HG02642 (cell line): Measurements from ENCODE around the gene FAHD2A.
"Not testable (repeated sequence)": the region's sequence is repeated elsewhere in the genome, so short reads cannot be mapped to it uniquely, and the experiment has no call there.

Experiments
- ATAC-seq: cut with Tn5 transposase; IDR thresholded peaks from one replicate; pipeline ENCODE4 v1.9.1; 2021; ENCODE audit warnings: mild to moderate bottlenecking; ENCODE audit not compliant: unreplicated experiment, poor library complexity

The FAHD2A gene

DNA sequence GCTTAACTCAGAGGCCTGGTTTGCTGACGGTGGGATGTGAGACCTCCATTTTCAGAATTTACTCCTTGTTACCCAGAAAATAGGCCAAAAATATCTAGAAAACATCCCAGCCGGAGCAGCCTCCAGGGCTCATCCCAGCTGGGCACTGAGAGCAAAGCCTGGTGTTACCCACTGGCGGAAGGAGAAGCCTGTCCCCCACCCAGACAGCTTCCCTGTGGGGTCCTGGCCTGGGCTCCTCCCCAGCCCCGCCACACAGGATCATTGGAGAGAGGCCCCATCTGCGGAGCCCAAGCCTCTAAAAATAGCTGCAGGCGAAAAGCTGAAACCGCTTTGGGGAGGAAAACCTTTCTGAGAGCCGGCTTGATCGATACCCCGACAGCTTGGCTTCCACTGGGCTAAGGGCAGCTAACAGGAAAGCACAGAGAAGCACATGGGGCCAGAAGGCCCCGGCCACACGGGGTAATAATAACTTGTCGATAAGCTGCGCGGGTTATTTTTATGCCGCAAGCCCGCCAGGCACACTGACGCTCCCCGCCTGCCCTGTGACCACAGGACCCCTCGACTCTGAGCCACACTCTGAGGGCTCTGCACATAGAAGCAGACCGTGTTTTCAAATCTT is 26.9 kb upstream of the FAHD2A start:
- no peak for ATAC-seq

DNA sequence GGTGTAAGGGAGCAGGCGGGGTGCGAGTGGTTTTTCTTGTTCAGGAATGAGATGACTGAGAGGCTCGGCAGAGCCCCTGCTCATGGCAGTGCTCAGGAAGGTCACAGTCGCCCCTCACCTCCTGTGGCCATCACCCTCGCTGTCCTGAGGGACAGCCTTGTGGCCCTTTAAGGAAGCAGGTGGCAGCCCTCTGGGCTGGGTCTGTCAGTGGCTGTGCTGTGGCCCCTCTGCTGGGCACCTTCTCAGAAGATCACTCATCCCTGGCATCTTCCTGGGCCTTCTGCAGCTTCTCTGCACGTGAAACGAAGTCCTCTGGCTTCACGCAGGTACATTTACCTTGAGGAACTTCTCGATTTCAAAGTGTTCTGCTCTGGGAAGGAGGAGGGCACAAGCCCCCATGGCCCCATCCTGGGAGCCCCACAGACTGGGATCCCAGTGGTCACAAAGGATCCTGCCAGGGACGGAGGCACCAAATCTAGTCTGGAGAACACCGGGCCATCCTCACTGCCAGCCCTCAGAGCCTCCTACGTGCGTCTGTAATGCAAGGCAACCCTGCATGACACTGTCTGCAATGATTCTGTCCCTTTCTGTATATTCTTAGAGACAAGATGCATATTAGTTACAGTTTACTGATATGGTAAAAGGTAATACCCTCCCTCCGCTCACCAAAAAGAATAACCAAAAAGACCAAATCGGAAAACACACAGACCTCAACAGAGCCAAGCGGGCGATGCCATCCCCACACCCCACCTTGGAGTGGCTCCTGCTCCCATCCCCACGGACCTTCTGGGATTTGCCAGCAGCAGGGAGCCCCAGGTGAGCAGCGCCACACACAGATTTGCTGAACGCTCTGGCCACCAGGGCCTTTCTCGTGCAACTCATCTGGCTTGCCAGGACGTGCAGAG is 25.9 kb upstream of the FAHD2A start:
- no peak for ATAC-seq

DNA sequence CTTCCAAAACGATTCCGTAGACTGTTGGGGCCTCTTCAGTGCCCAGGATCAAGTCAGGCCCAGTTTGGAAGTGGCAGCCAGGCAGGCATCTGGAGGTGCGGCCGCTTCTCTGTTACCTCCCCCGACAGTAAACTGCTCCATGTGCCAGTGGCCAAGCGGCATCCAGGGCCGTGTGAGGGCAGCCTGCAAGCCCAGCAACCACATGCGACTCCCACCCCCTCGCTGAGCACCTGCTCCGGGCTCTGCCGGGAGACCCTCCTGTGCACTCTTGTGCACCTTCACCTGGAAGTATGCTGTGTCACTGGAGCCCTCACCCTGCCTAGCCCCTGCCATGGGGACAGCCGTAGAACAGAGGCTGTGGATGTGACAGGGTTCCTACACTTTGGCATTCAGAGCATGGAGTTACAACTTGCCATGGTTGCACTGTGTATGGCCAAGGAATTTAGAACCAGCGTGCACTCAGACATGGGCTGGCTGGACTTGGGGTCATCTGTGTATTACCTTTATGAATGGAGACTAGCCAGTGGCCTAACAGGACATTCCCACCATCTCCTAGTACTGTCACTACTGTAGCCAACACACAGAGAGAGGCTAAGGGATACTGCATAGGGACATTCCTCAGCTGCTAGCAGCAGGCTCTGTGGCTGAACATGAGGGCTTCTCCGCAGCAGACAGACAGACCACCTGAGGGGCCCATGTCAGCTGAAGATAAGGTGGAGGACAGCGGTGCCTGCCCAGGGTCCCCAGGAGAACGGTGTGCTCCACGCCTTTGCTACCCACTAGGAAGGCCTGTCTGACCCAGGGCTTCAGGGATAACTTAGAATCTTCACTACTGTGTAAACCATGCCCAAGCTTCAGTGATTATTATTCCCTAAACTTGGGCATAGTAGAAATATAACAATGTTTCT is 25.0 kb upstream of the FAHD2A start:
- ATAC-seq, result no peak

DNA sequence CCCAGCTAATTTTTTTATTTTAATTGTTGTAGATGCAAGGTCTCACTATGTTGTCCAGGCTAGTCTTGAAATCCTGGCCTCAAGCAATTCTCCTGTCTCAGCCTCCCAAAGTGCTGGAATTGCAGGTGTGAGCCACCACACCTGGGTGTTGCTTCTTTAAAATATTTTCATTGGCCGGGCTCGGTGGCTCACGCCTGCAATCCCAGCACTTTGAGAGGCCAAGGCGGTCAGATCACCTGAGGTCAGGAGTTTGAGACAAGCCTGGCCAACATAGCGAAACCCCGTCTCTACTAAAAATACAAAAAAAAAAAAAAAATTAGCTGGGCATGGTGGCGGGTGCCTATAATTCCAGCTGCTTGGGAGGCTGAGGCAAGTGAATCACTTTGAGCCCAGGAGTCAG is 24.2 kb upstream of the FAHD2A start:
- not testable (repeated sequence) for ATAC-seq

DNA sequence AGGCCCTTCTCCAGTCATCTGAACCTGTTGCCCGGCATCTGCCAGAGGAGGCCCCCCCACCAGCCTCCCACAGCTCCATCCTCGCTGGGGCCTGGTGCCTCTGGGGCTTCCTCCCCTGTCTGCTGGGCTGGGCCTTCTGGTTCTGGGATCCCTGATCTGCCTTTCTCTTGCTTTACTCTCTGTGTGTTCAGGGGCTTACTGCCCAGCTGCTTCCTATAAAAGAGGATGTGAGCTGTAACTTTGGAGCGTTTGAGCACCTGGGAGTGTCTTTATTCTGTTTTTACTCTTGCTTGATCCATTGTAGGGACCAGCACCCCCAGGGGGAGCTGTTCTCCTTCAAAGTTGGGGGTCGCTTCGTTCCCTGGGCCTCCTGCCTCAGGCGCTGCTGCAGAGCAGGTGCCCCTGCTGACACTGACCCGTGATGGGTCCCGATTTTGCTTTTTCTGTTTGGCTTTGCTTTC is 23.1 kb upstream of the FAHD2A start:
- no peak for ATAC-seq

DNA sequence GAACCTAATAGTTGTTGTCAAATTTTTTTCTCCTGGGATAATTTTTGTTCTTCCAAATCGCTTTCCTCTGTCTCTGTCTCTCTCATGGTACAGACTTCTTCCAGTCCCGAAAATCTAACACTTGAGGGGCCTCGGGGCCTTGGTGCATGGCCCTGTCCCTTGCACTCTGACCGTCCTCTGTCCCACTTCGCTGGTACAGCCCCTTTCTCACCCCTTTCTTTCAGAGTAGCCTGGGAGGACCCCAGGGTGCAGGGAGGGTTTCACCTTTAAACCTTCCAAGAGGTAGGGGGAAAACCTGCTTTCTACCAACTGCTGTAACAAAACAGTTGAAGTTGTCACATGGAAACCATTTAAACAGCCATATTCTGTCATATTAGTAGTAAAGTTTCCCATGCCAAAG is 22.2 kb upstream of the FAHD2A start:
- ATAC-seq, result no peak

DNA sequence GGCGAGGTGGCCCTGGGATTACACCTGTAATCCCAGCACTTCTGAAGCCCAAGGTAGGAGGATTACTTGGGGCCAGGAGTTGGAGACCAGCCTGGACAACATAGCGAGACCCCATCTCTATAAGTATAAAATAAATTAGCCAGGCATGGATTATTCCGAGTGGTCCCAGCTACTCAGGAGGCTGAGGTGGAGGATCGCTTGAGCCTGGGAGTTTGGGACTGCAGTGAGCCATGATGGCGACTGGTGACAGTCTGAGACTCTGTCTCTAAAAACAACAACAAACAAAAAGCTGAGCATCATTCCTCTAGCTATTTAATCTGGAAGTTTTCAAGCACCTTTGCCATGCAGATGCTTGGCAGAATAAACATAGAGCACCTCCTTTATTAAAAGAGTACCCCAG is 21.8 kb upstream of the FAHD2A start:
- no peak for ATAC-seq

DNA sequence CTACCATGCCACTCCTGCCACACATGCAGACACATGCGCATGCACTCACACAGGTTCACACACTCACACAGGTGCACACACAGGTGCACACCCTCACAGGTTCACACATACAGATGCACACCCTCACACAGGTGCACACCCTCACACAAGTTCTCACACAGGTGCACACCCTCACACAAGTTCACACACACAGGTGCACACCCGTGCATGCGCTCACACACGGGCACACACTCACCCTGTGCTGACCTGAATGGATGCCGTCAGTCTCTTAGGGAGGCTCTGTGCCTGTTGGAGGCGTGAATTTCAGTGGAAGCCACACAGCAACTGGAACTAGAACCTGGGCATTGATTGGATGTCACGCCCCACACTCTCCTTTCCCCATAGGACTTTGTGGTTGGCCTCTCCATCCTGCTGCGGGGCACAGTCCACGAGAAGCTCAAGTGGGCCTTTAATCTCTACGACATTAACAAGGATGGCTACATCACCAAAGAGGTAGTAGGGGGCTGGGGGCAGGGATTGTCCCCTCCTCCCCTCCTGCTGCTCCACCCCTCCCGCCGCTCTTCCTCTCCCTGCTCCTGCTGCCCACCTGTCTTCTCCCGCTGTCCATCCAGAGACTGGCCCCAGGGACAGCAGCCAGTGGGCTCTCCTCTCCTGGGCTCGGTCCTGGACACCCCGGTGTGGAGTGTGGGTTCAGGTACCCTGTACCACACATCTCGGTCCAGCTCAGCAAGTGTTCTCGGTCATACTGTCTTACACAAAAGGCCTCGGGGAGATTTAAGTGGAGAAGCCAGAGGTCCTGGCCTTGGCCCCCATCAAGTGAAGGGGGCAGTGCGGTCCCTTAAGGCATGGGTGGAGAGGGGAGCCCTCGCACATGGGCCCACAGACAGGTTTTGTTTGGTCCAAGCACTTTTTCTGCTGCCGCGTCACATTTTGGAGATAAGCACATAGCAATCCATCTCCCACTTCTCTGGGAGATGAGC is 21.0 kb upstream of the FAHD2A start:
- no peak for ATAC-seq

DNA sequence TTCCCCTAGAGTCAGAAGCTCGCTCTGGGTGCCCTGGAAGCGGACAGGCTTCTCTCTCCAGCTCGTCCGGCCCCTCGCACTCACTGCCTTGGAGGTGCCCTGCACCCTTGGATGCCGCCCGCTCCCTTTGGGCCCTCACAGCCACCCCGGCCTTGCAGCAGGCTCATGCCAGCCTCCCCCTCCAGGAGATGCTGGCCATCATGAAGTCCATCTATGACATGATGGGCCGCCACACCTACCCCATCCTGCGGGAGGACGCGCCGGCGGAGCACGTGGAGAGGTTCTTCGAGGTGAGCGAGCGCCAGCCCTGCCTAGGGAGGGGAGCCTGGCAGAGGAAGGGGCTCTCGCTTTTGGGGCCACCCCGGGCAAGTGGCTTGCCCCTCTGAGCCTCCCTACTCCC is 20.3 kb upstream of the FAHD2A start:
- no peak for ATAC-seq

DNA sequence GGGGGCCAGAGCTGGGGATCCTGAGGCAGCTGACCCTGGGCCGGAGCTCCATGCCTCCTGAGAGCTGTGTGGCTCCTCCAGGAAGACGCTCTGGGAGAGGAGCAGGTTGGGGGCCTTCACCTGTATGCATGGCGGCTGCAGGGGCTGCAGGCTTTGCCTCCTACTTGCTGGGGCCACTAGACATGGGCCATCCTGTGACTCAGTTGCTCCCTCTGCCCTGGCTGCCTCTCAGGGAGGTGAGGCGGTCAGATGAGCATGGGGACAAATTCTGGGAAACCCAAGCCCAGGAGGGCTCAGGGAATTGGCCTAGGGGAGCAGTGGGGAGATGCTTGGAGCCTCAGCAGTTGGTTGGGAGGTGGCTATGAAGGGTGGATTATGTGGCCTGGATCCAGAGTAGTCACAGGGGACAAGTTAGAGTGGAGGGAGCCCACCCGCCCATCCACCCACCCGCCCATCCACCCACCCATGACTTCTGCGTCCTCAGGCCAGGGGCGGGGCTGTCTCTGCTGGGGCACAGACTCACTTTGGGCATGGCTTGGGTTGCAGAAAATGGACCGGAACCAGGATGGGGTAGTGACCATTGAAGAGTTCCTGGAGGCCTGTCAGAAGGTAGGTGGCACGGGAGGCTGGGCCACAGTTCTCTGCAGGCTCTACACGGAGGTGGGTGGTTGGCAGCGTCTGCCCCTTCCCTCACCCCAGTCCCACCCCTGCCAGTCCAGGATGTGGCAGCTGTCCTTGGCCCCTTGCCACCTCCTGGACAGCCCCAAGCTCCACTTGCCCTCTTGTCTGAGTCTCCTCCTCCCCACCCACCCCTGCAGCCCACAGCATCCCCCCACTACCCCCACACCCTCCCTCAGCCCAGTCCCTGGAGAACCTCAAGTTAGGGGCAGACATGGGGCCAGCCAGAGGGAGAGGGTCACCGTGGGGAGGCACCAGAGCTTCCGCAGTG is 19.5 kb upstream of the FAHD2A start:
- no peak for ATAC-seq

DNA sequence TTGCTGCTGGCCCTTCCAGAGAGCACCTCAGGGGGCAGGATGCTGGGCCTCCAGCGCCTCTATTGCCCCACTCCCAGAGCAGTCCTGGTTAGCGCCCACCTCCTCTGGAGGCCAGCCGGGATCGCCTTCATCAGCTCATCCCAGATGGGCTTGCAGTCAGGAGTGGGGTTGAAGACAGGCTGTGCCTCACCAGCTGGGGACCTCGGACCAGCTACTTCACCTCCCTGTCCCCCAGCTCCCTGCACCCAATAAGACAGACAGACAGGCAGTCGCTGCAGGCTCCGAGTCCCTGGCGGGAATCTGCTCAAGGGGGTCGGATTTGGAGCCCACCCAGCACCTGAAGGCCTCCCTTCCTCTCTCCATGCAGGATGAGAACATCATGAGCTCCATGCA is 18.9 kb upstream of the FAHD2A start:
- no peak for ATAC-seq

DNA sequence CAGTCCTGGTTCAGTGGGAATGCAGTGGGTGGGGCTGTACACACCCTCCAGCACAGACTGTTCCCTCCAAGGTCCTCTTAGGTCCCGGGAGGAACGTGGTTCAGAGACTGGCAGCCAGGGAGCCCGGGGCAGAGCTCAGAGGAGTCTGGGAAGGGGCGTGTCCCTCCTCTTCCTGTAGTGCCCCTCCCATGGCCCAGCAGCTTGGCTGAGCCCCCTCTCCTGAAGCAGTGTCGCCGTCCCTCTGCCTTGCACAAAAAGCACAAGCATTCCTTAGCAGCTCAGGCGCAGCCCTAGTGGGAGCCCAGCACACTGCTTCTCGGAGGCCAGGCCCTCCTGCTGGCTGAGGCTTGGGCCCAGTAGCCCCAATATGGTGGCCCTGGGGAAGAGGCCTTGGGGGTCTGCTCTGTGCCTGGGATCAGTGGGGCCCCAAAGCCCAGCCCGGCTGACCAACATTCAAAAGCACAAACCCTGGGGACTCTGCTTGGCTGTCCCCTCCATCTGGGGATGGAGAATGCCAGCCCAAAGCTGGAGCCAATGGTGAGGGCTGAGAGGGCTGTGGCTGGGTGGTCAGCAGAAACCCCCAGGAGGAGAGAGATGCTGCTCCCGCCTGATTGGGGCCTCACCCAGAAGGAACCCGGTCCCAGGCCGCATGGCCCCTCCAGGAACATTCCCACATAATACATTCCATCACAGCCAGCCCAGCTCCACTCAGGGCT is 17.5 kb upstream of the FAHD2A start:
- no peak for ATAC-seq

DNA sequence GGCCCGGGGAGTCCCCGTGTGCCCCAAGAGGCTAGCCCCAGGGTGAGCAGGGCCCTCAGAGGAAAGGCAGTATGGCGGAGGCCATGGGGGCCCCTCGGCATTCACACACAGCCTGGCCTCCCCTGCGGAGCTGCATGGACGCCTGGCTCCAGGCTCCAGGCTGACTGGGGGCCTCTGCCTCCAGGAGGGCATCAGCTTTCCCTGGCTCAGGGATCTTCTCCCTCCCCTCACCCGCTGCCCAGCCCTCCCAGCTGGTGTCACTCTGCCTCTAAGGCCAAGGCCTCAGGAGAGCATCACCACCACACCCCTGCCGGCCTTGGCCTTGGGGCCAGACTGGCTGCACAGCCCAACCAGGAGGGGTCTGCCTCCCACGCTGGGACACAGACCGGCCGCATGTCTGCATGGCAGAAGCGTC is 16.9 kb upstream of the FAHD2A start:
- no peak for ATAC-seq

DNA sequence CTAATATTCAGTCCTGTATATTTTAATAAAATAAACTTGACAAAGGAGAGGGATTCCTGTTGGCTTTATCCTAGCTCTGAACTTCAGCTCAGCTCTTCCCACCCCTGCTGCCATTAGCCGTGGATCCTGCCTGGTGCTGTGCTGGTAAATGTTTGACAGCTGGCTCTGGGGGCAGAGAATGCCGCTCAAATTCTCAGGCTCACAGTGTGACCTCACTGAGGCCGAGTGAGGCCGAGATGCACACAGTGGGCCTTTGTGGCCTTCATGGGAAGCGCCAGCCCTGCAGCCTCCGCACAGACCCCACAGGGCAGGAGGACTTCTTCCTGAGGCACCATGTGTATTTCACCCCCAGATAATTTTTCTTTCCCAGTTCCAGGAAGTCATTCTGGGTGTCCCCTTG is 16.5 kb upstream of the FAHD2A start:
- no peak for ATAC-seq

DNA sequence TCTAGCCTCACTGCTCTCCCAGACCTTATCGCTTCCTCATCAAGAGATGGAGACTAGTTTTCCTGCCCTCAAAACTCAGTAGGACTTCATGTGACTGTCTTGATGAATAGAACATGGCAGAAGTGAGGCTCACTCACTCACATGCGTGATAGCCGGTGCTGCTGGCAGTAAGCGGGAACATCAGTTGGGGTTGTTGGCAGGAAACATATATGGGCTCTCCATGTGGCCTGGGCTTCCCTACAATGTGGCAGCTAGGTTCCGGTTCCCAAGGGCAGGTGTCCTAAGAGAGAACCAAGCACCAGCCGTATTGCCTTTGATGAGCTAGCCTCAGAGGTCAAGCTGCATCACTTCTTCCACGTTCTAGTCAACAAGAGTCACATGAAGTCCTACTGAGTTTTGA is 15.2 kb upstream of the FAHD2A start:
- no peak for ATAC-seq

DNA sequence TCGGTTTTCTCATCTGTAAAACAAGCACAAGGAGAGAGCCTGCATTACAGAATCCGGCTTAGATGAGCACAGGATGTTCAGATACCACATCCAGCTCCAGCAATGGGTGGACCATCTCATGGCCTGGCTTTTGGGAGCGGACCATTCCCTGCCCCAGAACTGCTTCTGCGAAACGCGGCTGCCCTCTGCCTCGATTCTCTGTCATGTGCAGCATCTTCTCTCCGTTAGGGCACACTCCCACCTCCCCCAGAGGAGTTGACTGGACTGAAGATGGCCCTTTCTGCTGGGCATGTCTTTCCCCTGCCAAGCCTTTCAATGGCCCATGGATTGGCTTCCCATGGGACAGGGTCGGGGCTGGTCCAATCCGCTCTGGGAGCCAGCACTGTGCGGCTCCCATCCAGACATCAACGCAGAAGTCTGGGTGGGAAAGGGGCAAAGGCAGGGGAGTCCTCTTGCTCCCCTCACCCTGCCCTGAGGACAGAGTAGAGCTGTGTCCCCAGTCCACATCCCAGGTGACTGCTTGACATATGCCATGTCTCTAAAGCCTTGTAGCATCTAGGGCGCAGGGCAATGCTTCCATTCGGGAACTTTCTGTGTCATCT is 14.3 kb upstream of the FAHD2A start:
- ATAC-seq, result no peak

DNA sequence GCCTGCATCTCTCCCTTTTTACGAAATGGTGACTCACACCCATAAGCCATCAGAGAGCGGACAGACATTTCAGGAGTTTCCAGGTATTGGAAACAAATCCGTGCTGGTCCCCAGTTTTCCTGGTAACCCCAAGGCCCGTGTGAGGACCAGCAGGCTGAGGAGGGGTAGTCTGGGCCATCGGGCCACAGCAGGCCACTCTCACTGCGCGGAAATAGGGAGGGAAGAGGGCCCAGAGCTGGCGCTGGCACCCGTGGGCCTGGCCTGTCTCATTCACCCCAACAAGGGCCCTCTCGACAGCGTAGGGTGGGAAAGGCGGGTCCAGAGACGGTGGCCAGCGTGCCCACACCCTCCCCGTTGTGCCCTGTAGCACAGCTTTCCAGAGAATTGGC is 13.7 kb upstream of the FAHD2A start:
- ATAC-seq, result no peak
